DOHH2 (cell line): ENCODE measurements around the gene TMEM147.

Experiments used
- H3F3A ChIP-seq: fragments of 200-600 bp; sonication (generic), shearing (Covaris generic); 2 replicates; pipeline ENCODE4 v1.6.0; 2016; ENCODE audit warnings: antibody characterized with exemption, mild to moderate bottlenecking; ENCODE audit not compliant: control insufficient read depth, insufficient read depth
- H3K27ac ChIP-seq: fragments of 200-600 bp; sonication (generic); 2 replicates; pipeline ENCODE4 v1.5.1; 2014; ENCODE audit warnings: low read depth, mild to moderate bottlenecking, low read length, moderate library complexity
- H3K27me3 ChIP-seq: fragments of 200-600 bp; sonication (generic); 2 replicates; pipeline ENCODE4 v1.6.1; 2014; ENCODE audit warnings: mild to moderate bottlenecking, low read length, mixed read lengths; ENCODE audit not compliant: control insufficient read depth
- H3K36me3 ChIP-seq: fragments of 200-600 bp; sonication (generic); 2 replicates; pipeline ENCODE4 v1.6.1; 2014; ENCODE audit warnings: mild to moderate bottlenecking, low read length, moderate library complexity, mixed read lengths; ENCODE audit not compliant: control insufficient read depth
- H3K4me1 ChIP-seq: fragments of 200-600 bp; sonication (generic); 2 replicates; pipeline ENCODE4 v1.6.1; 2014; ENCODE audit warnings: mild to moderate bottlenecking, low read length, mixed read lengths; ENCODE audit not compliant: control insufficient read depth
- H3K4me2 ChIP-seq: fragments of 200-600 bp; sonication (generic); 2 replicates; pipeline ENCODE4 v1.6.0; 2014; ENCODE audit warnings: mild to moderate bottlenecking, low read length, moderate library complexity
- H3K4me3 ChIP-seq: fragments of 200-600 bp; sonication (generic); 2 replicates; pipeline ENCODE4 v1.5.1; 2014; ENCODE audit warnings: mild to moderate bottlenecking, low read length, mixed read lengths
- H3K79me2 ChIP-seq: fragments of 200-600 bp; sonication (generic); 2 replicates; pipeline ENCODE4 v1.6.1; 2014; ENCODE audit warnings: mild to moderate bottlenecking, low read length, mixed read lengths; ENCODE audit not compliant: control insufficient read depth
- H3K9me2 ChIP-seq: fragments of 200-600 bp; sonication (generic); replicated peaks from 2 replicates; pipeline ENCODE4 v1.6.1; 2014; ENCODE audit warnings: mild to moderate bottlenecking, low read length, mixed read lengths; ENCODE audit not compliant: control insufficient read depth
- H3K9me3 ChIP-seq: fragments of 200-600 bp; sonication (generic); 2 replicates; pipeline ENCODE4 v1.6.1; 2014; ENCODE audit warnings: antibody characterized with exemption, low read length, mixed read lengths; ENCODE audit not compliant: control insufficient read depth, insufficient read depth
- H4K20me1 ChIP-seq: fragments of 200-600 bp; sonication (generic); 2 replicates; pipeline ENCODE4 v1.6.0; 2014; ENCODE audit warnings: low read depth, mild to moderate bottlenecking, antibody characterized with exemption, low read length, moderate library complexity; ENCODE audit not compliant: control insufficient read depth, insufficient read depth
- EZH2phosphoT487 ChIP-seq: fragments of 200-600 bp; sonication (generic); IDR thresholded peaks from 2 replicates; pipeline ENCODE4 v1.6.1; 2017; ENCODE audit warnings: borderline replicate concordance, mild to moderate bottlenecking, antibody characterized with exemption, low read length, moderate library complexity, mixed read lengths
- TF ChIP-seq, protein P1 (sequence below): fragments of 200-600 bp; sonication (generic); IDR thresholded peaks from one replicate; pipeline ENCODE4 v1.5.1; 2014; ENCODE audit warnings: antibody characterized with exemption, mild to moderate bottlenecking, low read depth, low read length; ENCODE audit not compliant: poor library complexity, severe bottlenecking

TMEM147 gene

DNA sequence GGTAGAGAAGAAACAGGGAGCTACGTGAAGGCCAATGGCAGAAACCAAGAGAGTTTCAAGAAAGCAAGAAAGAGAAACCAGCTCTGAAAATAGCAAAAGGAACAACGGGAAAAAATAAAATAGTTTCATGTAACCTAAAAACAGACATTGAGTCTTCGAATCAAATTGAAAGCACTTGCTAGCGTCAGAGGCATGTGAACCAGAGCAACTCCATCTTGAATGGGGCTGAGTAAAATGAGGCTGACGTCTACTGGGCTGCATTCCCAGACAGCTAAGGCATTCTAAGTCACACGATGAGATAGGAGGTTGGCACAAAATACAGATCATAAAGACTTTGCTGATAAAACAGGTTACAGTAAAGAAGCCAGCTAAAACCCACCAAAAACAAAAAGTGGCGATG, 33.3 kb downstream of the TMEM147 start:
- TF ChIP-seq, protein P1, sequence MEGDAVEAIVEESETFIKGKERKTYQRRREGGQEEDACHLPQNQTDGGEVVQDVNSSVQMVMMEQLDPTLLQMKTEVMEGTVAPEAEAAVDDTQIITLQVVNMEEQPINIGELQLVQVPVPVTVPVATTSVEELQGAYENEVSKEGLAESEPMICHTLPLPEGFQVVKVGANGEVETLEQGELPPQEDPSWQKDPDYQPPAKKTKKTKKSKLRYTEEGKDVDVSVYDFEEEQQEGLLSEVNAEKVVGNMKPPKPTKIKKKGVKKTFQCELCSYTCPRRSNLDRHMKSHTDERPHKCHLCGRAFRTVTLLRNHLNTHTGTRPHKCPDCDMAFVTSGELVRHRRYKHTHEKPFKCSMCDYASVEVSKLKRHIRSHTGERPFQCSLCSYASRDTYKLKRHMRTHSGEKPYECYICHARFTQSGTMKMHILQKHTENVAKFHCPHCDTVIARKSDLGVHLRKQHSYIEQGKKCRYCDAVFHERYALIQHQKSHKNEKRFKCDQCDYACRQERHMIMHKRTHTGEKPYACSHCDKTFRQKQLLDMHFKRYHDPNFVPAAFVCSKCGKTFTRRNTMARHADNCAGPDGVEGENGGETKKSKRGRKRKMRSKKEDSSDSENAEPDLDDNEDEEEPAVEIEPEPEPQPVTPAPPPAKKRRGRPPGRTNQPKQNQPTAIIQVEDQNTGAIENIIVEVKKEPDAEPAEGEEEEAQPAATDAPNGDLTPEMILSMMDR = no peak
- no peak for TF ChIP-seq EZH2phosphoT487
- Histone ChIP-seq H3K79me2 (no peaks in the 10 kb centered on the region), H3K36me3 (no peaks in the 10 kb centered on the region), H3K27me3 (no peaks in the 10 kb centered on the region), H3K9me3 (peaks cover 14% of the 10 kb centered on the region), H3K9me2 (no peaks in the 10 kb centered on the region), H3K4me2 (no peak overlapping the region), H3F3A (no peaks in the 10 kb centered on the region), H3K4me3 (no peak overlapping the region), H3K4me1 (no peaks in the 10 kb centered on the region), H3K27ac (no peak overlapping the region), H4K20me1 (no peaks in the 10 kb centered on the region)

- Histone ChIP-seq H3K4me2 (no peak overlapping the region), H3K9me2 (no peaks in the 10 kb centered on the region), H3K36me3 (no peaks in the 10 kb centered on the region), H3K27me3 (no peaks in the 10 kb centered on the region), H3K79me2 (no peaks in the 10 kb centered on the region), H3K4me1 (no peaks in the 10 kb centered on the region), H3K27ac (no peak overlapping the region), H3K4me3 (no peak overlapping the region), H3F3A (no peaks in the 10 kb centered on the region), H3K9me3 (no peaks in the 10 kb centered on the region), H4K20me1 (no peaks in the 10 kb centered on the region)
- TF ChIP-seq EZH2phosphoT487 = no peak
- TF ChIP-seq, protein P1 = no peak
Observed at GRCh38 chr19:35582760-35583159, 37.3 kb downstream of the TMEM147 start.

DNA sequence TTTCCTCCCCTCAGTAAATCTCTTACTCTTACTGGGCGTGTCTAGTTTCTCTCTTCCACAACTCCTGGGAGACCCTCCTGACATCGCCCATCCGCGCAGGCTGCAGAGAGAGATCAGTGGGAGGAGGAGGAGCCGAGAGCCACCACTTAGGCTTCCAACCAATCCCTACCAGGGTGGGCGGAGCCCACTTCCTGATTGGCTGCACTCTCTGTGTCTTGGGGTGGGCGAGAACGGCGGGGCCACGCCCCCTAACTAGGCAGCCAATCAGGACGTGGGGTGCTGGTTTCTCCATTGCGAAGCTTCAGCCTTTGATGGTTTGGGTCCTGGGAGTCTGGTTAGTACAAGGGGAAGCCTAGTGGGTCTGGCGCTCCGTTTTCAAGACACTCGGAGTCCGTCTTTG, 40.4 kb downstream of the TMEM147 start, which contains the start of gene PMIS2:
PMIS2 (plus strand) TSS at position 326 of the 400 bp plus-strand sequence. CDS start 87 bp downstream, outside the sequence.
- no peaks in the 10 kb centered on the region for H3K79me2 ChIP-seq
- no peak within 1 kb of the TSS for H3K4me2 ChIP-seq
- no peaks in the 10 kb centered on the region for H3K9me3 ChIP-seq
- no peaks in the 10 kb centered on the region for H3K36me3 ChIP-seq
- no peak for TF ChIP-seq EZH2phosphoT487
- TF ChIP-seq, protein P1 = no peak
- H3K4me3 ChIP-seq = no peak within 1 kb of the TSS
- H3K27me3 ChIP-seq = no peaks in the 10 kb centered on the region
- H4K20me1 ChIP-seq = no peaks in the 10 kb centered on the region
- H3K27ac ChIP-seq = no peak within 1 kb of the TSS
- H3K4me1 ChIP-seq = no peaks in the 10 kb centered on the region
- H3F3A ChIP-seq = no peaks in the 10 kb centered on the region
- H3K9me2 ChIP-seq = no peaks in the 10 kb centered on the region

DNA sequence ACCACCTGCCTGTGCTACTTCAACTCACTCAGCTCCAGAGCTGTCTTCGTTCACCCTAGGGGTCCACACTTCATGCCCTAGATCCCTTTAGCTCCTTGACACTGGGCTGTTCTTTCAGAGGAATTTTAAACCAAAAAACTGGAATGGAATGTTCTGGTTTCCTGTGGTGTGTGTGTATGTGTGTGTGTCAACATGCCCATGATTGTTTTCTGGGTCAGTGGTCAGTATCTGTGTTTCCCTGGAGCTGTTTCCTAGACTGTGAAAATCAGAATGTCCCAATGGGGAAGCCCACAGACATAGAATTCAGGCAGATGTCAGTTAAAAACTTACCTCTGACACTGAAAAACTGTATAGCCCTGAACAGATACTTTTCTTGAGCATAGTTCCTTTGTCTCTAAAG, 41.9 kb downstream of the TMEM147 start:
- Histone ChIP-seq H3K27ac (no peak overlapping the region), H3K36me3 (no peaks in the 10 kb centered on the region), H3K4me3 (no peak overlapping the region), H3K9me3 (no peaks in the 10 kb centered on the region), H3K4me2 (no peak overlapping the region), H4K20me1 (no peaks in the 10 kb centered on the region), H3K9me2 (no peaks in the 10 kb centered on the region), H3K4me1 (no peaks in the 10 kb centered on the region), H3K79me2 (no peaks in the 10 kb centered on the region), H3K27me3 (no peaks in the 10 kb centered on the region), H3F3A (no peaks in the 10 kb centered on the region)
- TF ChIP-seq EZH2phosphoT487 = no peak
- TF ChIP-seq, protein P1 = no peak
